PC-3 (cell line): ENCODE results near the gene MCFD2.

Experiments
- EZH2 ChIP-seq: fragments of 300-600 bp; sonication (generic); IDR thresholded peaks from one replicate; pipeline ENCODE4 v1.6.1; 2017; ENCODE audit warnings: antibody characterized with exemption, mild to moderate bottlenecking, low read length; ENCODE audit not compliant: unreplicated experiment
- EZH2phosphoT487 ChIP-seq: fragments of 300-600 bp; sonication (generic); IDR thresholded peaks from 2 replicates; pipeline ENCODE4 v1.6.1; 2018; ENCODE audit warnings: mild to moderate bottlenecking, antibody characterized with exemption, low read length, borderline replicate concordance
- TF ChIP-seq, protein P1 (sequence below): fragments of 300-600 bp; sonication (generic); conservative IDR thresholded peaks from 2 replicates; pipeline ENCODE4 v1.5.1; 2017; ENCODE audit warnings: antibody characterized with exemption, low read depth, mild to moderate bottlenecking, low read length

- TF ChIP-seq, protein P1, sequence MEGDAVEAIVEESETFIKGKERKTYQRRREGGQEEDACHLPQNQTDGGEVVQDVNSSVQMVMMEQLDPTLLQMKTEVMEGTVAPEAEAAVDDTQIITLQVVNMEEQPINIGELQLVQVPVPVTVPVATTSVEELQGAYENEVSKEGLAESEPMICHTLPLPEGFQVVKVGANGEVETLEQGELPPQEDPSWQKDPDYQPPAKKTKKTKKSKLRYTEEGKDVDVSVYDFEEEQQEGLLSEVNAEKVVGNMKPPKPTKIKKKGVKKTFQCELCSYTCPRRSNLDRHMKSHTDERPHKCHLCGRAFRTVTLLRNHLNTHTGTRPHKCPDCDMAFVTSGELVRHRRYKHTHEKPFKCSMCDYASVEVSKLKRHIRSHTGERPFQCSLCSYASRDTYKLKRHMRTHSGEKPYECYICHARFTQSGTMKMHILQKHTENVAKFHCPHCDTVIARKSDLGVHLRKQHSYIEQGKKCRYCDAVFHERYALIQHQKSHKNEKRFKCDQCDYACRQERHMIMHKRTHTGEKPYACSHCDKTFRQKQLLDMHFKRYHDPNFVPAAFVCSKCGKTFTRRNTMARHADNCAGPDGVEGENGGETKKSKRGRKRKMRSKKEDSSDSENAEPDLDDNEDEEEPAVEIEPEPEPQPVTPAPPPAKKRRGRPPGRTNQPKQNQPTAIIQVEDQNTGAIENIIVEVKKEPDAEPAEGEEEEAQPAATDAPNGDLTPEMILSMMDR = no peak
- TF ChIP-seq EZH2phosphoT487 (no peak), EZH2 (no peak)
These were observed 45.0 kb upstream of the MCFD2 start for GRCh38 chr2:46960618-46961017.
